ENCODE measurements around the gene FILIP1L. TPM values are rescaled to one million over a fixed set of nuclear protein-coding genes. Genes with fewer than 3 reads are reported as not detected.

Gene FILIP1L
- total RNA-seq, 1 experiment from 2014 or later, result 0.07 TPM

GRCh38 chr3:100079328-100079727 is 35.0 kb downstream of the FILIP1L start:
- WGBS (ENCODE audit: extremely low coverage, insufficient read length, low lambda C conversion rate), result no CpG with 5 or more reads among the region's 1 CpG
- Histone ChIP-seq H3K4me1 (ENCODE audit: insufficient read depth, low read length) (no peaks in the 10 kb centered on the region), H3K14ac (ENCODE audit: insufficient read depth, low read length) (no peak overlapping the region), H3K79me2 (ENCODE audit: insufficient read depth, low read length) (no peaks in the 10 kb centered on the region), H3K27me3 (ENCODE audit: insufficient read depth, low read length) (no peaks in the 10 kb centered on the region), H4K8ac (replicated peaks; ENCODE audit: insufficient read length, low read depth, low read length) (no peak overlapping the region), H3K9ac (ENCODE audit: extremely low read depth, insufficient read length, low read length) (no peak overlapping the region), H2BK120ac (ENCODE audit: low read depth, low read length, poor library complexity, severe bottlenecking) (no peak overlapping the region), H3T11ph (ENCODE audit: low read length) (no peak overlapping the region), H4K5ac (ENCODE audit: insufficient read length, low read depth, low read length) (no peak overlapping the region), H3K18ac (ENCODE audit: insufficient read length, low read depth, low read length) (no peak overlapping the region), H3K56ac (ENCODE audit: insufficient read length, low read depth, low read length) (no peak overlapping the region), H4K91ac (ENCODE audit: insufficient read length, low read depth, low read length) (no peak overlapping the region), H3K4me2 (ENCODE audit: insufficient read depth, insufficient read length, low read length) (no peak overlapping the region), H2BK5ac (ENCODE audit: insufficient read length, low read length) (no peak overlapping the region), H3K79me1 (ENCODE audit: insufficient read depth, low read depth, low read length, poor library complexity, severe bottlenecking) (no peaks in the 10 kb centered on the region), H2BK20ac (ENCODE audit: low read depth, low read length, poor library complexity, severe bottlenecking) (no peak overlapping the region), H2AFZ (ENCODE audit: low read length) (no peak overlapping the region), H2AK5ac (ENCODE audit: insufficient read length, low read length) (no peak overlapping the region), H4K20me1 (ENCODE audit: control insufficient read depth, insufficient read depth, insufficient read length) (no peaks in the 10 kb centered on the region), H3K23me2 (ENCODE audit: insufficient read length, low read depth, low read length, poor library complexity, severe bottlenecking) (no peaks in the 10 kb centered on the region), H2BK15ac (ENCODE audit: low read depth, low read length) (no peak overlapping the region), H3K23ac (ENCODE audit: insufficient read length, low read depth, low read length) (no peak overlapping the region), H3K9me3 (ENCODE audit: control insufficient read depth, low read depth, low read length) (no peaks in the 10 kb centered on the region), H3K4ac (ENCODE audit: low read depth, low read length) (no peak overlapping the region), H2BK12ac (ENCODE audit: insufficient read length, low read depth, low read length) (no peak overlapping the region), H3K27ac (ENCODE audit: insufficient read length, low read depth, low read length) (no peak overlapping the region)
- TF ChIP-seq CTCF (conservative IDR thresholded peaks at IDR 0.05), result no peak
- H3K36me3 Mint-ChIP-seq (ENCODE audit: insufficient read depth in 1 of 3, low read depth in 3 of 3), result no peaks in the 10 kb centered on the region
- no peak overlapping the region for H3K4me3 Mint-ChIP-seq
- no peaks in the 10 kb centered on the region for H3K27me3 Mint-ChIP-seq (ENCODE audit: low read depth)
- H3K4me1 Mint-ChIP-seq, result peaks cover 2 to 4% of the 10 kb centered on the region in 2 experiments; a peak in 2 of 4 replicates
- DNase-seq, result no peak
- no peak overlapping the region for H3K27ac Mint-ChIP-seq
- no peaks in the 10 kb centered on the region for H3K9me3 Mint-ChIP-seq
